Activated CD4-positive, alpha-beta T cell treated with anti-CD3 and anti-CD28 coated beads, Interleukin-2, amount 10 ng/mL, durations not matched to agents 7 days and 5 days (primary cell): Measurements from ENCODE around the gene MTRF1. TPM values are rescaled to one million over a fixed set of nuclear protein-coding genes. Genes with fewer than 3 reads are reported as not detected.

Experiments
- CTCF ChIA-PET: fragments of 350-600 bp; sonication (Branson Sonifier 250); formaldehyde crosslinking; loops from one replicate; lab custom pipeline; 2021; ENCODE audit warnings: antibody characterized with exemption; lab: Charles Lee
- POLR2A ChIA-PET: fragments of 350-600 bp; sonication (Branson Sonifier 250); formaldehyde crosslinking; loops from one replicate; lab custom pipeline; 2021; ENCODE audit warnings: antibody characterized with exemption; lab: Charles Lee
- DNase-seq: peaks from one replicate; pipeline ENCODE4 v3.0.0-alpha.2; 2020
- H3K27ac Mint-ChIP-seq: one replicate; pipeline ENCODE4 v1.8.0; 2021; ENCODE audit warnings: mild to moderate bottlenecking, moderate library complexity, mixed read lengths
- H3K27me3 Mint-ChIP-seq: one replicate; pipeline ENCODE4 v1.8.0; 2021; ENCODE audit warnings: mixed read lengths
- H3K36me3 Mint-ChIP-seq: one replicate; pipeline ENCODE4 v1.8.0; 2021; ENCODE audit warnings: low read depth, mixed read lengths
- H3K4me1 Mint-ChIP-seq: one replicate; pipeline ENCODE4 v1.8.0; 2021; ENCODE audit warnings: mixed read lengths
- H3K4me3 Mint-ChIP-seq: one replicate; pipeline ENCODE4 v1.8.0; 2021; ENCODE audit warnings: mild to moderate bottlenecking, moderate library complexity, mixed read lengths
- H3K9me3 Mint-ChIP-seq: one replicate; pipeline ENCODE4 v1.8.0; 2021; ENCODE audit warnings: mixed read lengths
- total RNA-seq, 2 experiments: library from RNA; stranded (reverse); gene quantifications; one replicate each; pipeline ENCODE4 v1.2.3, GENCODE V29; 2021

Gene MTRF1, protein sequence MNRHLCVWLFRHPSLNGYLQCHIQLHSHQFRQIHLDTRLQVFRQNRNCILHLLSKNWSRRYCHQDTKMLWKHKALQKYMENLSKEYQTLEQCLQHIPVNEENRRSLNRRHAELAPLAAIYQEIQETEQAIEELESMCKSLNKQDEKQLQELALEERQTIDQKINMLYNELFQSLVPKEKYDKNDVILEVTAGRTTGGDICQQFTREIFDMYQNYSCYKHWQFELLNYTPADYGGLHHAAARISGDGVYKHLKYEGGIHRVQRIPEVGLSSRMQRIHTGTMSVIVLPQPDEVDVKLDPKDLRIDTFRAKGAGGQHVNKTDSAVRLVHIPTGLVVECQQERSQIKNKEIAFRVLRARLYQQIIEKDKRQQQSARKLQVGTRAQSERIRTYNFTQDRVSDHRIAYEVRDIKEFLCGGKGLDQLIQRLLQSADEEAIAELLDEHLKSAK
- 10 to 100 TPM; 22.0 to 23.0 TPM for total RNA-seq

DNA sequence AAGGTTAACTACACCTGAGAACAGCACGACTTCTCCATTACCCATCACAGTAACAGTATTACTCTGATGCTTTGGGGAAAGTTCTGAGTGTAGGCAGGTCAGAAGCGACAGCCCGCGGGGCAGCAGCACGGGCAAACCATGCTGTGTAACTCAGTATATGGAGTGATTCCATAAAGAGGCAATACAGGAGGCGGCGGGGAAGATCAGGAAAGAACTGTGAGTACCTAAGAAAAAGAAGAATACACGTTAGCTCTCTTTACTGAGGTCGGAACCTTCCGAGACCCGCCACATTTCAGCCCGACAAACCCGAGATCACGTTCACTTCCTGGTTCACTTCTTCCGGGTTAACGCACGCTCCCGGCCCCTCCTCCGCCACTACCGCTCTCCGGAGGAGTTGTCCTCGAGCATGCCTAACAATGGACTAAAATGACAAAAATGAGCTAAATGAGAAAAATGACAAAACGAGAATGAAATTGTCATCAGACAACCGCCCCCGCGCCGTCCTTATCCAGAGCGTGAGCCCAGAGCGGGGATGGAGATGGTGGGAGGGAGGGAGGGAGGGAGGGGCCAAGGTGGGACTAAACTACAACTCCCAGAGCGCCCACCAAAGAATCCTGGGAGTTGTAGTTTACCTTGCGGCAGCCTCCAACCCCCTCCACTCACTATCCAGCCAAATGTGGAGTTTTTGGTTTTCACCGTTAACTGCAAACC, at the start of gene MTRF1:
MTRF1 (minus strand) TSS at position 316 of the 711 bp plus-strand sequence. CDS start 2,669 bp downstream, outside the sequence.
- ChIA-PET POLR2A (interaction anchor here (0.6 kb wide), 1 partner anchor 1009 kb away, joined by 3 read pairs; no protein-coding TSS in a partner anchor), CTCF (interaction anchor here (2.0 kb wide), 1 partner anchor 10 kb away, joined by 13 read pairs; no protein-coding TSS in a partner anchor)
- peak within 1 kb of the TSS; percentile 97 for H3K27ac Mint-ChIP-seq

DNA sequence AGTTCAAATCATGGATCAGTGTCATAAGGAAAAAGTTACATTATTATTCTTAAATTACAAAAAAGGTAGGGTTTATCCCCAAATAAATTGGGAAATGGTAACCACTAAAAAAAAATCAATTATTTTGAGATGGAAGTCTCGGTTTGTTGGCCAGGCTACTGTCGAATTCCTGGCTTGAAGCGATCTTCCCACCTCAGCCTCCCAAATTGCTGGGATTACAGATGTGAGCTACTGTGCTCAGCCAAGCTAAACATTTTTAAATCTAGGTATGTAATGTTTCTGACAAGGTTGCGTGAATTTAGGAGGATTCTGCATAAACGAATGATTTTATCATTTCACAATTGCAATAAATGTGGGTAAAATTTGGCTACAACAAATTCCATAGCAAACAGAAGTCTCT, 49.7 kb upstream of the MTRF1 start:
- Mint-ChIP-seq H3K4me3 (peak overlapping the region; percentile 87), H3K9me3 (no peaks in the 10 kb centered on the region), H3K27me3 (no peaks in the 10 kb centered on the region), H3K27ac (no peak overlapping the region), H3K4me1 (peaks cover 57% of the 10 kb centered on the region), H3K36me3 (peaks cover 15% of the 10 kb centered on the region)
- DNase-seq, result no peak
- CTCF ChIA-PET, result interaction anchor here (0.6 to 1.4 kb wide), 3 partner anchors 8 to 52 kb away, joined by 3 to 4 read pairs (median 4); no protein-coding TSS in a partner anchor
- POLR2A ChIA-PET, result no interaction called here

More for the DNA sequence above, at the start of gene MTRF1:
- Mint-ChIP-seq H3K9me3 (peaks cover 10% of the 10 kb centered on the region), H3K36me3 (peaks cover 33% of the 10 kb centered on the region), H3K27me3 (no peaks in the 10 kb centered on the region), H3K4me3 (peak within 1 kb of the TSS; percentile 93), H3K4me1 (peaks cover 21% of the 10 kb centered on the region)
- DNase-seq, result peak; percentile 86

DNA sequence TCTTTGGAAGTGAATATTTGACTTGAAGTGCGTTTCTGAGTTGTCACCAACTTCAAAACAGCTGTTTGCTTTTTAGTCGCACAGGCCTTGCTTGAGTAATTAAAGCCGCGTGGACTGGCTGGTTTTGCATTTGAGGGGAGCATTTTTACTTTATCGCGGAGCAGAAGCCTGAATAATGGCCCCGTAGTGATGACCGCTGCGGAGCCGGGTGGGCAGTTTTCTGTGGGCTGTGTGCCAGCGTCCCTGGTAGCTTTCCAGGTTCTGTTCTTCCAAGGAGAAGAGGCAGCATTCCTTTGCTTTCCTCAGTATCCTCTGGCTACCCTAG, 48.8 kb upstream of the MTRF1 start:
- peaks cover 5% of the 10 kb centered on the region for H3K36me3 Mint-ChIP-seq
- no peaks in the 10 kb centered on the region for H3K27me3 Mint-ChIP-seq
- peaks cover 50% of the 10 kb centered on the region for H3K4me1 Mint-ChIP-seq
- peak overlapping the region; percentile 87 for H3K4me3 Mint-ChIP-seq
- ChIA-PET CTCF (no interaction called here), POLR2A (no interaction called here)
- peak overlapping the region; percentile 94 for H3K27ac Mint-ChIP-seq
- peak; percentile 23 for DNase-seq
- no peaks in the 10 kb centered on the region for H3K9me3 Mint-ChIP-seq

DNA sequence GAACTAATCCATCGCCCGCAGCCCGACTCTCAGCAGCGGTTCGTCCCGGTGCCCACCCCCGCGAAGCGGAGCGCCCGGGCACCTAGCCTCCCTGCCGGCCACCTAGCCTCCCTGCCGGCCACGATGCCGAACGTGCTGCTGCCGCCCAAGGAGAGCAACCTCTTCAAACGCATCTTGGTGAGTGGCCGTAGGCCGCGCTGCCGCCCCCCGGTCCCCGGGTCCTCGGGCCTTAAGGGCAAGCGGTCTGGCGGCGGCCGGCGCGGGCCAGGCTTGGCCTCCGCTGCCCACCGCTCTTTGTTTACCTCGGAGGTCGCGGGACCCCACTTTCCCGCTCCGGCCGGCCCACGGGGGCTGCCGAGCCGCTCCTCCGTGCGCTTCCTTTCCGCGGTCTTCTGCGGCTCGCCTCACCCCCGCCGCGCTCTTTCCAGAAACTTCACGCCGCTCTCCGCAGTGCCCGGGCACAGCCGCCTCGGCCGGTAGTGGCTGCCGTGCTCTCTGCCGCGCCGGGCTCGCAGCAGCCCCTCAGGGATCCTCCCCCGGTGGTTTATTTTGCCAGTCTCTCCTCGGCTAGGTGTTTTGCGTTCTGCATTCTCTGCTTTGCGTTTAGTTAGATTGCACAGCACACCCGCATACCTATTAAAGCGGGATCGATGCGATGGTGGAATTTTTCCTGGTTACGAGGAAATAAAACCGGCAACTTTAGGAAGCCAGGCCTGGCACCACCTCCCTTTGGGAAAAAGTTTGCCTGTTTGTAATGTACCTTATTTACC, 48.2 kb upstream of the MTRF1 start:
- DNase-seq, result peak; percentile 55
- ChIA-PET POLR2A (no interaction called here), CTCF (no interaction called here)
- Mint-ChIP-seq H3K36me3 (no peaks in the 10 kb centered on the region), H3K27ac (peak overlapping the region; percentile 94), H3K9me3 (no peaks in the 10 kb centered on the region), H3K4me3 (peak overlapping the region; percentile 87), H3K27me3 (no peaks in the 10 kb centered on the region), H3K4me1 (peaks cover 45% of the 10 kb centered on the region)

DNA sequence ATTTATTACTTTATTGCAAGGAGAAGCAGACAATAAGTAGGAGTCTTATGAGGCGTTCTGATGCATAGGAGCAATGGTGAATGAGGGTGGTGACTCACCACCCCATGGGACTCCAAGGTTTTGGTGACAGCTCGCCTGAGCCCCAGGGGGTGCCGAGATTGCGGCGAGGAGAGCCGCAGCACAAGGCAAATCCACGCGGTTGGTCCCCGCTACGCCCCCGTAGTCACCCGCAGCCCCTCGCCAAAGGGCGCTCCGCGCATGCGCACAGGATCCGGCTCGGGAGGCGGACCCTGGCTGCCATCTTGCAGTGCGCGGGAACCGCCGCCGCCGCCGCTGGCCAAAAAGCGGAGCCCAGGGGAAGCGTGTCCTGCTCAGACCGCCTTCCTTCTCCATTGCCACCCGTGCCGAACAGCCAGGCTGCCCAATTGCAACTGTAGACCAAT, 47.6 kb upstream of the MTRF1 start, which contains the start of gene NAA16:
NAA16 (plus strand) TSS at position 305 of the 443 bp plus-strand sequence. CDS start 262 bp downstream, outside the sequence.
- Mint-ChIP-seq H3K36me3 (no peaks in the 10 kb centered on the region), H3K9me3 (no peaks in the 10 kb centered on the region), H3K27me3 (no peaks in the 10 kb centered on the region), H3K4me1 (peaks cover 44% of the 10 kb centered on the region), H3K27ac (peak within 1 kb of the TSS; percentile 94), H3K4me3 (peak within 1 kb of the TSS; percentile 87)
- DNase-seq, result peak; percentile 92
- ChIA-PET CTCF (no interaction called here), POLR2A (no interaction called here)

DNA sequence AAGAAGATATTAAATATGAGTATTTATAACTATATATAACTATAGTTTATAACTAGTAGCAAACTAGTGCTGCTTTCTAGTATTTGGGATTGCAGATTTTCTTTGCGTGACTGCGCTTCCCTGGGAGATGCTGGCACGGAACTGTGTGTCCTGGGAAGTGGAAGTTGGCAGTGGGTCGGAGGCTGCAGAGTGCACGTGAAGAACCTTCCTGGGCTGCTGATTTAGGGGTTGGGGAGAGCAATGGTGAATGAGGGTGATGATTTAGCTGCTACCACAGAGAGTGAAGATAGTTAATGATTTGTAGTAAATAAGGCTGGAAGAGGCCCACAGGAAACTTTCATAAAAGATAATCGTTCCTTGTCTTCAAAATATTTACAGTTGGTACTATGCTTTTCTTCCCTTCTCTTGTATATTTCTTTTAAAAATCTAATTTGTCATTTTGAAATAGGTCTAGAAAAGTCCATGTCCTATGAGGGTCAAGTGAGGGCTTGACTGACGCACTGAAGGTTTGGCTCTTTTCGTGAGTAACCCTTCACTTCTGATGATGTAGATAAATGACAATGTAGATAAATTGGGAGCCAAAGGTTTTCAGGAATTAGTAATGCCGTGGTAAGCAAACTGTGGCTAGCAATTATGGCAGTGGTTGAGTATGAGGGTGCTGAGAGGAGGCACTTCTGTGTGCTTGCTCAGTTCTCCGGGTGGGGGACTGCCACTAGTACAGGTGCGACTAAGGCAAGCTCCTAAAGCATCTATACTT, 44.7 kb upstream of the MTRF1 start:
- no peak overlapping the region for H3K4me3 Mint-ChIP-seq
- CTCF ChIA-PET, result no interaction called here
- no peaks in the 10 kb centered on the region for H3K9me3 Mint-ChIP-seq
- H3K4me1 Mint-ChIP-seq, result peaks cover 17% of the 10 kb centered on the region
- peaks cover 3% of the 10 kb centered on the region for H3K27me3 Mint-ChIP-seq
- H3K27ac Mint-ChIP-seq, result no peak overlapping the region
- no peaks in the 10 kb centered on the region for H3K36me3 Mint-ChIP-seq
- POLR2A ChIA-PET, result no interaction called here
- no peak for DNase-seq

DNA sequence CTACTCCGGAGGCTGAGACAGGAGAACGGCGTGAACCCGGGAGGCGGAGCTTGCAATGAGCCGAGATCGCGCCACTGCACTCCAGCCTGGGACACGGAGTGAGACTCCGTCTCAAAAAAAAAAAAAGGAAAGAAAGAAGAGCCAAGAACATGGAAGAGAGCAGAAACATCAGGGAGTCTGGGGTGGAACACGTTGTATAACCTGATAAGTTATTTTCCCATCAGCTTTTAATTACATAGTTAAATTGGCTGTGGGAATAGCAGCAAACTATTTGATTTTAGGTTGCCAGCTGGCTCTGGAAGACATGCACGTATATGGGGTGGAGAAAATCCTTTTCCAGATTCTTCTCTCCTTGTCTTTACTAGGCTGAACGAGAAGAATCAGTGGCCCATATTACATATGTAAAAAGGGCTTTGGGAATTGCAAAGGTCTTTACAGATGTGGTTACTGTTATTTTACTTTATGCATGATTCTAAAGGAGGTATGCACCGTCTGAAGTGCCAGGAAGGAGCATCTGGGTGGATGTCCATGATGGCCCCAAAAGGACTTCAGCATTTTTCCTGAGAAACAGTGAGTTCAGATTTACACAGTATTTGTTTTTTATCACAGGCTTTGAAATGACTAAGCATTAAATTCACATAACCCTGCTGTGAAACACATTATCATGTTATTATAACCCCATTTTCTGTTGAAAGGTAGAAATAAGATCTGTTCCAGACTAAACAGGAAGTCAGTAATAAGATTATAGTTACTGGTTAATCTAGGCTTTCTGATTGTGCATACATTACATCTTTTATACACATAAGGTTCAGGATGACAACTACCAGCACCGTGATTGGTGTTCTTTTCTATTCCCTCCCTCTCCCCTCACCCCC, 43.1 kb upstream of the MTRF1 start:
- no peak overlapping the region for H3K4me3 Mint-ChIP-seq
- no peaks in the 10 kb centered on the region for H3K36me3 Mint-ChIP-seq
- peaks cover 9% of the 10 kb centered on the region for H3K4me1 Mint-ChIP-seq
- no peak for DNase-seq
- no peaks in the 10 kb centered on the region for H3K9me3 Mint-ChIP-seq
- ChIA-PET CTCF (no interaction called here), POLR2A (no interaction called here)
- H3K27me3 Mint-ChIP-seq, result peaks cover 3% of the 10 kb centered on the region
- no peak overlapping the region for H3K27ac Mint-ChIP-seq

DNA sequence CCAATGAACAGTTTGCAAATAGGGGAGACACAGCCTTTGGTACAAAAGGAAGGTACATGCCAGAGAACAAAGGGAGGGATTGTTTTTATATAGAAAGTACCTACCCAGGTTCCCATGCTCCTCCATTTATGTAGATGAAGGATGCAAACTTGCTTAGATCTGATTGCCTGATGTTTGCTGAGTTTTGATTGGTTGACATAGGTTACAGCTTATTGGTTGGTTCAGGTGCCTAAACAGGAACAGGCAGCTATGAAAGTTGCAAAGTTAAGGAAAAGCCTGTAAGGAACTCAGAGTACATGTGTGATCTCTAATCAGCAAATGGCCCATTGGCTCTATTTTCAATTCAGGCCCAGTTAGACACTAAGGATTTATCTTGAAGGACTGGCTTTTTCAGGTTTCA, 41.2 kb upstream of the MTRF1 start:
- H3K27ac Mint-ChIP-seq, result no peak overlapping the region
- DNase-seq, result no peak
- CTCF ChIA-PET, result interaction anchor here (0.8 to 1.8 kb wide), 2 partner anchors 9 to 32 kb away, joined by 4 to 5 read pairs; no protein-coding TSS in a partner anchor
- H3K9me3 Mint-ChIP-seq, result no peaks in the 10 kb centered on the region
- H3K4me3 Mint-ChIP-seq, result no peak overlapping the region
- H3K4me1 Mint-ChIP-seq, result peaks cover 5% of the 10 kb centered on the region
- peaks cover 3% of the 10 kb centered on the region for H3K27me3 Mint-ChIP-seq
- no peaks in the 10 kb centered on the region for H3K36me3 Mint-ChIP-seq
- POLR2A ChIA-PET, result no interaction called here

DNA sequence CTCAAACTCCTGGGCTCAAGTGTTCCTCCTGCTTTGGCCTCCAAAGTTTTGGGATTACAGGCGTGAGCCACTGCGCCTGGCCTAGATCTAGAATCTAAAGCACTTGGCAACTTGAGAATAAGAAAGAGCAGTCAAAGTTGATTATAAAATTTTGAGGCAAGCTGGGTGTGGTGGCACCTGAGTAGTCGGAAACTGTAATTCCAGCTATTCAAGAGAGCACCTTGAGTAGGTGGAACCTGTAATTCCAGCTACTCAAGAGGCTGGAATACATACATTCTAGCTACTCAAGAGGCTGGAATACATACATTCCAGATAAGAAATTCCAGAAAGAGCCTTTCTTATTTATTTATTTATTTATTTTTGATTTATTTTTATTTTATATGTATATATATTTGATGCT, 39.4 kb upstream of the MTRF1 start:
- peaks cover 2% of the 10 kb centered on the region for H3K9me3 Mint-ChIP-seq
- POLR2A ChIA-PET, result no interaction called here
- DNase-seq, result no peak
- H3K4me1 Mint-ChIP-seq, result peaks cover 9% of the 10 kb centered on the region
- peaks cover 5% of the 10 kb centered on the region for H3K27me3 Mint-ChIP-seq
- CTCF ChIA-PET, result interaction anchor here (0.6 kb wide), 1 partner anchor 147 kb away, joined by 3 read pairs; no protein-coding TSS in a partner anchor
- no peak overlapping the region for H3K27ac Mint-ChIP-seq
- no peak overlapping the region for H3K4me3 Mint-ChIP-seq
- H3K36me3 Mint-ChIP-seq, result peaks cover 2% of the 10 kb centered on the region

DNA sequence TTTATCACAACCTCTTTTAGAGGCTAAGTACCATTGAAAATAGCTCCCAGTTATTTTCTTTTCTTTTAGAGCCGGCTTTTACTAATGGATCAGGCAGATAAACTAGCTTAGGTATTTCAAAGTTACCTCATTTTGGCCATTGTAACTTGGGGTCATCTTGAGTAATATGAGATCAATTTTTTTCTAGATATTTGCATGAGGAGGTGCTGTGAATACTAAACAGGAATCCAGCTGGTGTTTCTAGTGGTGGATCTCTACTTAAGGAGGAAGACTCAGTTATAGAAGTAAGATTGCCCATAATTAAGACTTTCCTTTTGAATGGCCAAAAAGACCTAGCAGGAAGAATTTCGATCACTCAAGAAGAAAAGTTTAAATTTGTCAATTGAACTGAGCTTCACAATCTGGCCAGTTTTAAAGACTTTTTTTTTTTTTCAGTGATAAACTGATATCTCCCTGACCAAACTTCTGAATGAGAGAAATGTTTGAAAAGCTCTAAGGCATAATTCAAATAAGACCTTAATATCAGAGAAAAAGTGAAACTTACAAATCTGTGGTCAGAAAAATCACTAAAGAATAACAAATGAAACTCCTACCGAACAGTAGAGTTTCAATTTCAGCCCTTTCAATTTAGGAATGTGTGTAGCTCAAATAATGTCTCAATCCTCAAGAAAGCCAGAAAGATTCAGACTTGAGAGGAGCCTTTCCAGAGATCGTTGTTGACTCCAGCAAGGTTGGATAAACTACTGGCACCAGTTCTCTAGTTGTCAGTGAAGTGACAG, 36.1 kb upstream of the MTRF1 start:
- Mint-ChIP-seq H3K27me3 (peaks cover 9% of the 10 kb centered on the region), H3K4me3 (no peak overlapping the region), H3K36me3 (peaks cover 2% of the 10 kb centered on the region), H3K9me3 (peaks cover 2% of the 10 kb centered on the region), H3K27ac (no peak overlapping the region), H3K4me1 (peaks cover 9% of the 10 kb centered on the region)
- ChIA-PET POLR2A (interaction anchor here (0.6 kb wide), 1 partner anchor 22 kb away, joined by 3 read pairs; no protein-coding TSS in a partner anchor), CTCF (interaction anchor here (0.6 to 0.7 kb wide), 2 partner anchors 14 to 311 kb away, joined by 3 to 4 read pairs; no protein-coding TSS in a partner anchor)
- DNase-seq, result no peak
